ENCODE measurements around the gene RAPGEF2. TPM values are rescaled to one million over a fixed set of nuclear protein-coding genes. Genes with fewer than 3 reads are reported as not detected.

The RAPGEF2 gene, protein sequence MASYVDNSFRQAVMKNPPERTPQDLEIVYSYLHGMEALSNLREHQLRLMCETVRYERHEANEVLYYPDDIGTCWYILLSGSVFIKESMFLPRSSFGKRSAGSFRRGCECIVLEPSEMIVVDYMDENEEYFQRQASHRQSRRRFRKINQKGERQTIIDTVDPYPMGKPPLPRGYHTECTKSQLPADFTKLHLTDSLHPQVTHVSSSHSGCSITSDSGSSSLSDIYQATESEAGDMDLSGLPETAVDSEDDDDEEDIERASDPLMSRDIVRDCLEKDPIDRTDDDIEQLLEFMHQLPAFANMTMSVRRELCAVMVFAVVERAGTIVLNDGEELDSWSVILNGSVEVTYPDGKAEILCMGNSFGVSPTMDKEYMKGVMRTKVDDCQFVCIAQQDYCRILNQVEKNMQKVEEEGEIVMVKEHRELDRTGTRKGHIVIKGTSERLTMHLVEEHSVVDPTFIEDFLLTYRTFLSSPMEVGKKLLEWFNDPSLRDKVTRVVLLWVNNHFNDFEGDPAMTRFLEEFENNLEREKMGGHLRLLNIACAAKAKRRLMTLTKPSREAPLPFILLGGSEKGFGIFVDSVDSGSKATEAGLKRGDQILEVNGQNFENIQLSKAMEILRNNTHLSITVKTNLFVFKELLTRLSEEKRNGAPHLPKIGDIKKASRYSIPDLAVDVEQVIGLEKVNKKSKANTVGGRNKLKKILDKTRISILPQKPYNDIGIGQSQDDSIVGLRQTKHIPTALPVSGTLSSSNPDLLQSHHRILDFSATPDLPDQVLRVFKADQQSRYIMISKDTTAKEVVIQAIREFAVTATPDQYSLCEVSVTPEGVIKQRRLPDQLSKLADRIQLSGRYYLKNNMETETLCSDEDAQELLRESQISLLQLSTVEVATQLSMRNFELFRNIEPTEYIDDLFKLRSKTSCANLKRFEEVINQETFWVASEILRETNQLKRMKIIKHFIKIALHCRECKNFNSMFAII (N-terminal part only)
- total RNA-seq = 128 TPM

DNA sequence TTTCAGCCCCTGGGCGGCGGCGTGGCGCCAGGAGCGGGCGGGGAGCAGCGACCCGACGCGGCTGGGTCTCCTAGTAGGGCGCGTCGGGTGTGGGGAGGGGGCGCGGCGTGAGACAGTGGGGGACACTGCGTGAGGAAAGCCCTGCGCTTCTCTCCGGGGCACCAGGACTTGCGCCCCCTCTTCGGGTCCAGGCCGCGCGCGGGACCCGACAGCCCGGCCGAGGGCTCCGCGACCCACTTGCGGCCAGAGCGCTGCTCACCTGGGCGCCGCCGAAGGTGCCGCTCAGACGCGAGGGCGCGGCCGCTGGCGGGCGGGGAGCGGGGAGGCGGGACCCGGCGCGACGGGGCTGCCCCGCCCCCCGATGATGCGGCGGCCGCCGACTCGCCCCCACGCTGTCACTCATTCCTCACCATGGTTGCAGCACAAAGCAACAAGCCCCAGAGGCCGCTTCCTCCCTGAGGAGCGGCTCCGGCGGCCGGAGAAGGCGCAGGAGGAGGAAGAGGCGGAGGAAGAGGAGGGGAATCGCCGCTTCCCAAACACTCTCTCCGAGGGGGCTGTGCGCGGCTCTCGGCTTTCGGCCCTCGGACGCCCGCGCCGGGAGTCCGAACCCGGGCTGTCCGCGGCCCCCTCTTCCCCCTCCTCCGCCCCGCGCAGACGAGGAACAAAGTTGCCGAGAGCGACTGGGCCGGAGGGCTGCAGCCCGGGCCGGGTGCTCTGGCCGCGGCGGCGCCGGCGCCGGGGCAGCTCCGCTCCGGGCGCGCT, at the start of gene RAPGEF2:
Gene RAPGEF2 (plus strand): TSS at position 458 of the 762 bp plus-strand sequence. CDS start 1,084 bp downstream, outside the sequence.

